ENCODE measurements around the gene WDR37.
"Not testable (repeated sequence)": the region's sequence is repeated elsewhere in the genome, so short reads cannot be mapped to it uniquely, and the experiment has no call there.

Gene WDR37

GRCh38 chr10:1109795-1110673 is 53.8 kb downstream of the WDR37 start:
- DNase-seq, result peak; percentile 32

GRCh38 chr10:1110674-1111119 is 54.5 kb downstream of the WDR37 start:
- no peak for DNase-seq

GRCh38 chr10:1114315-1114714 is 58.1 kb downstream of the WDR37 start:
- DNase-seq, result no peak

- DNase-seq, result no peak
Measured at GRCh38 chr10:1114719-1115606, 58.8 kb downstream of the WDR37 start.

- DNase-seq, result no peak
Measured at GRCh38 chr10:1115607-1115955, 59.4 kb downstream of the WDR37 start.

- DNase-seq, result no peak
Measured at GRCh38 chr10:1116051-1116450, 59.9 kb downstream of the WDR37 start.

GRCh38 chr10:1116696-1117280 is 60.6 kb downstream of the WDR37 start:
- DNase-seq, result no peak

- DNase-seq, result no peak
Measured at GRCh38 chr10:1117651-1118050, 61.5 kb downstream of the WDR37 start.

- not testable (repeated sequence) for DNase-seq
Measured at GRCh38 chr10:1118318-1118717, 62.1 kb downstream of the WDR37 start.

GRCh38 chr10:1119027-1119426 is 62.8 kb downstream of the WDR37 start:
- DNase-seq, result no peak

GRCh38 chr10:1119501-1119900 is 63.3 kb downstream of the WDR37 start:
- DNase-seq, result no peak

GRCh38 chr10:1120306-1120705 is 64.1 kb downstream of the WDR37 start:
- no peak for DNase-seq

GRCh38 chr10:1120801-1121211 is 64.6 kb downstream of the WDR37 start:
- no peak for DNase-seq

GRCh38 chr10:1121271-1121970 is 65.2 kb downstream of the WDR37 start:
- DNase-seq, result no peak

- DNase-seq, result no peak
Measured at GRCh38 chr10:1122349-1122748, 66.2 kb downstream of the WDR37 start.

- DNase-seq, result no peak
Measured at GRCh38 chr10:1123198-1123597, 67.0 kb downstream of the WDR37 start.

GRCh38 chr10:1123972-1124371 is 67.8 kb downstream of the WDR37 start:
- DNase-seq, result no peak

- no peak for DNase-seq
Measured at GRCh38 chr10:1124796-1125195, 68.6 kb downstream of the WDR37 start.

GRCh38 chr10:1126461-1126860 is 70.3 kb downstream of the WDR37 start:
- DNase-seq, result no peak

GRCh38 chr10:1127629-1128028 is 71.4 kb downstream of the WDR37 start:
- no peak for DNase-seq

GRCh38 chr10:1128115-1128514 is 71.9 kb downstream of the WDR37 start:
- DNase-seq, result no peak

- no peak for DNase-seq
Measured at GRCh38 chr10:1128649-1129048, 72.5 kb downstream of the WDR37 start.

GRCh38 chr10:1130226-1130625 is 74.0 kb downstream of the WDR37 start:
- DNase-seq, result no peak

All from RPMI8226 (cell line).